Lung (tissue), 12 donors: ENCODE data around the gene RAI1. TPM values are rescaled to one million over a fixed set of nuclear protein-coding genes. Genes with fewer than 3 reads are reported as not detected.

Source experiments
- ATAC-seq: fragments of 200-7000 bp; cut with Tn5 transposase; one replicate; pipeline ENCODE4 v1.9.1; 2020; ENCODE audit warnings: moderate number of reproducible peaks; ENCODE audit not compliant: insufficient read depth, low FRiP score
- DNase-seq, 3 donors: peaks; one replicate each; pipeline ENCODE4 v3.0.0-alpha.2; 2013 to 2017
- H3K27ac ChIP-seq, 2 donors: one replicate each; pipeline ENCODE4 v1.5.1; 2013; ENCODE audit warnings: mild to moderate bottlenecking in 2 of 2, moderate library complexity in 2 of 2, control low read depth in 1 of 2, inconsistent platforms in 1 of 2, low read depth in 1 of 2, low read length in 1 of 2
- H3K27me3 ChIP-seq, 3 donors: one replicate each; pipeline ENCODE4 v1.5.1; 2013; ENCODE audit warnings: low read length in 2 of 3; ENCODE audit not compliant: control insufficient read depth in 3 of 3, insufficient read depth in 3 of 3
- H3K36me3 ChIP-seq, 4 donors: one replicate each; pipeline ENCODE4 v1.5.1; 2013; ENCODE audit warnings: low read length in 4 of 4, mild to moderate bottlenecking in 1 of 4, moderate library complexity in 1 of 4; ENCODE audit not compliant: control insufficient read depth in 4 of 4, insufficient read depth in 4 of 4
- H3K4me1 ChIP-seq, 5 donors: one replicate each; pipeline ENCODE4 v1.5.1; 2013; ENCODE audit warnings: low read length in 5 of 5, mild to moderate bottlenecking in 2 of 5, moderate library complexity in 1 of 5; ENCODE audit not compliant: control insufficient read depth in 5 of 5, insufficient read depth in 5 of 5
- H3K4me3 ChIP-seq: one replicate; pipeline ENCODE4 v1.5.1; 2013; ENCODE audit warnings: mild to moderate bottlenecking, control low read depth, moderate library complexity
- H3K9ac ChIP-seq, 2 donors: one replicate each; pipeline ENCODE4 v1.5.1; 2013; ENCODE audit warnings: low read length in 2 of 2, control low read depth in 1 of 2; ENCODE audit not compliant: insufficient read depth in 1 of 2
- H3K9me3 ChIP-seq, 4 donors: one replicate each; pipeline ENCODE4 v1.5.1; 2013; ENCODE audit warnings: low read length in 3 of 4, mild to moderate bottlenecking in 1 of 4, moderate library complexity in 1 of 4; ENCODE audit not compliant: control insufficient read depth in 4 of 4, insufficient read depth in 3 of 4
- CTCF ChIP-seq: IDR thresholded peaks from 2 replicates; pipeline ENCODE4 v1.5.1; 2012; ENCODE audit warnings: mild to moderate bottlenecking; ENCODE audit errors: control extremely low read depth, extremely low read depth
- WGBS, 2 donors: extraction: QIAGEN DNeasy Blood & Tissue Kit; methylation state at CpG; one replicate each; pipeline ENCODE4 v1.1.7; 2013; 5-methylcytosine and 5-hydroxymethylcytosine counted together
- polyA plus RNA-seq, 2 donors: library from polyadenylated mRNA; stranded (reverse); fragments of 200-250 nt; gene quantifications; one replicate each; pipeline ENCODE4 v1.2.1, GENCODE V29; 2013
- total RNA-seq, 2 donors: library from RNA; depleted of rRNA in 1 of 2; stranded (reverse); fragments of >200 nt in 1 of 2; gene quantifications; one replicate each; pipeline ENCODE4 v1.2.1, GENCODE V29; 2014 to 2021
- donor health status: control.
- donor health status: control.
- donor health status: Bipolar disorder and iron deficiency.
- donor health status: healthy.
- donor health status: DM: yes; HTN: yes; CAD: no.

RAI1 gene
- total and polyA plus RNA-seq, 4 donors: 14.5 to 44.4 (median 28.3) TPM

GRCh38 chr17:17752821-17753321, 71.6 kb downstream of the RAI1 start:
- TF ChIP-seq CTCF: no peak
- Histone ChIP-seq H3K9ac (peak overlapping the region in 1 of 2 donors; percentile 74), H3K27ac (peak overlapping the region; percentile 86 to 92), H3K36me3 (no peaks in the 10 kb centered on the region), H3K4me3 (no peak overlapping the region), H3K27me3 (no peaks in the 10 kb centered on the region), H3K9me3 (peaks cover 0 to 2% (median 0%) of the 10 kb centered on the region in 4 donors), H3K4me1 (peaks cover 0 to 30% (median 10%) of the 10 kb centered on the region in 5 donors)
- no peak for ATAC-seq
- WGBS, 2 donors: 46 to 60% methylated on average over 9 of the region's 9 CpGs
- DNase-seq: no peak

GRCh38 chr17:17754719-17755686, 73.7 kb downstream of the RAI1 start:
- no peak for TF ChIP-seq CTCF
- Histone ChIP-seq H3K9me3 (no peaks in the 10 kb centered on the region), H3K27me3 (no peaks in the 10 kb centered on the region), H3K4me3 (no peak overlapping the region), H3K27ac (peak overlapping the region; percentile 61 to 64), H3K9ac (no peak overlapping the region), H3K4me1 (peaks cover 0 to 27% (median 10%) of the 10 kb centered on the region in 5 donors), H3K36me3 (no peaks in the 10 kb centered on the region)
- ATAC-seq (no peak), DNase-seq (peak; percentile 60 to 81 (median 77))
- WGBS, 2 donors: 73 to 85% methylated on average over 11 of the region's 11 CpGs

- WGBS, 2 donors: 81 to 84% methylated on average over 8 of the region's 8 CpGs
- DNase-seq (no peak), ATAC-seq (no peak)
- H3K36me3 ChIP-seq: no peaks in the 10 kb centered on the region
- H3K4me3 ChIP-seq: no peak overlapping the region
- H3K27me3 ChIP-seq: no peaks in the 10 kb centered on the region
- TF ChIP-seq CTCF: no peak
- peak overlapping the region; percentile 18 to 61 for H3K27ac ChIP-seq
- H3K9me3 ChIP-seq: no peaks in the 10 kb centered on the region
- peaks cover 0 to 27% (median 10%) of the 10 kb centered on the region in 5 donors for H3K4me1 ChIP-seq
- no peak overlapping the region for H3K9ac ChIP-seq
Measured at GRCh38 chr17:17755715-17756114, 74.5 kb downstream of the RAI1 start.
